T47D (cell line): ENCODE measurements around the gene PCYT1A.
"Not testable (repeated sequence)": the region's sequence is repeated elsewhere in the genome, so short reads cannot be mapped to it uniquely, and the experiment has no call there.

Experiments used
- DNase-seq, 2 experiments: peaks; one replicate each; pipeline versions ENCODE4 v3.0.0 to v3.0.0-alpha.2; 2011 to 2012; ENCODE audit warnings: low read depth in 1 of 2, low spot score in 1 of 2
- JUND ChIP-seq: IDR thresholded peaks from 2 replicates; pipeline ENCODE4 v1.6.1; 2012; ENCODE audit warnings: low read depth
- in situ Hi-C: cut with HindIII; loops from 2 replicates; pipeline ENCODE4 v1.10.0; 2016; ENCODE audit warnings: low sequenced_read_pairs, low pct_unique_long_range_greater_than_20kb

Gene PCYT1A

GRCh38 chr3:196315821-196316220, 28.3 kb upstream of the PCYT1A start:
- in situ Hi-C loops = no loop called here
- DNase-seq = no peak
- TF ChIP-seq JUND = no peak

DNA sequence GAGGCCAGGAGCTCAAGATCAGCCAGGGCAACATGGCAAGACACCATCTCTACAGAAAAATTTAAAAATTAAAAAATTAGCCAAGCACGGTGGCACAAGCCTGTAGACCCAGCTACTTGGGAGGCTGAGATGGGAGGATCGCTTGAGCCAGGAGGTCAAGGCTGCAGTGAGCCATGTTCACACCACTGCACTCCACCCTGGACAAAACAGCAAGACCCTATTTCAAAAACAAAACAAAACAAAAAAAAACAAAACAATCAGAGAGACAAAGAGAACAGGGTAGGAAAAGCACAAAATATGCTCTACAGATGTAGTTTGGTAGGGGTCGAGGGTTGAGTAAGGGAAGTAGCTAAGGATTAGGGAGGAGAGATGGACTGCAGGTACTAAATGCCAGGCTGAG, 27.1 kb upstream of the PCYT1A start:
- TF ChIP-seq JUND = no peak
- no peak for DNase-seq
- in situ Hi-C loops = no loop called here

DNA sequence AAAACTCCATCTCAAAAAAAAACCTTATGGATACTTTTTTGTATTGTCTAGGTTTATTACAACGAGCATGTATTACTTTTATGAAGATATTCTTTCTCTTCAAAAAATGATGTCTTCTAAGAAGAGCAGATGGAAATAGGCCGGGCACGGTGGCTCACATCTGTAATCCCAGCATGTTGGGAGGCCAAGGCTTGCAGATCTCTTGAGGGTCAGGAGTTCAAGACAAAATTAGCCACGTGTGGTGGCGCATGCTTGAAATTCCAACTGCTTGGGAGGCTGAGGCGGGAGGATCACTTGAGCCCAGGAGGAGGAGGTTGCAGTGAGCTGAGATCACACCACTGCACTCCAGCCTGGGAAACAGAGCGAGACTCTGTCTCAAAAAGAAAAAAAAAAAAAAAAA, 26.6 kb upstream of the PCYT1A start:
- in situ Hi-C loops, DNase-seq: not testable (repeated sequence)

- in situ Hi-C loops, DNase-seq: not testable (repeated sequence)
Measured at GRCh38 chr3:196302960-196303359, 15.4 kb upstream of the PCYT1A start.

DNA sequence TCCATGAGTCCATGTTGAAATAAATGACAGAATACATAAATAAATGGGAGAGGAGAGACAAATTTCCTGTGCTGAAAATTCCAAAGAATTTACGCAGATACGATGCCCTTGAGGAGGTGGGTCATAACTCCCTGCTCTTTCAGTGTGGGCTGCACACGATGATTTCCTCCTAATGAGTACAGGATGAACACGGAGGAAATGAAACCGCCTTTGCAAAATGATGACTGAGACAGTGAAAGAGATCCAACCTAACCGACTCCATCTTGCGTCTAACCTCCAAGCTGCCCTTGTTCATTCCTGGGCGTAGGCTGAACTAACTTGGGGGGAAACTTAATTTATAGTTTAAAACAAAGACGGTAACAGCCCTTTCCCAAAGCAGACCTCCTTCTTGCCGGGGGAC, 15.0 kb upstream of the PCYT1A start:
- DNase-seq, in situ Hi-C loops: not testable (repeated sequence)

DNA sequence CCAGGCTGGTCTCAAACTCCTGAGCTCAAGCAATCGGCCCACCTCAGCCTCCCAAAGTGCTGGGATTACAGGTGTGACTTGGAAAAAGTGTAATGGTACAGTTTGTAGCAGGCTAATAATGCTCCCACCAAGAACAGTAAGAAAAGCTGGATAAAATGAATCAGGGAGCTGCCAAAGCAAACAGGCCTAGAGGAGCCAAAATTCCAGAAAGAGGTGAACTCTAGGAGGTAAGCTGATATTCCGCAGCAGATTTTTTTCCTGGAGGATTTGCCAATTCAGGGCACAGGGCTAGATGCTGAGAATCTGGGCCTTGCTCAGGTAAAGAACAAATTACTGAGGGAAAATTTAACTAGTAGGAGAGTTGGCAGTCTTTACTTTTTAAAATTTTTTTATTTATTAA, 11.0 kb upstream of the PCYT1A start:
- TF ChIP-seq JUND = no peak
- in situ Hi-C loops = no loop called here
- no peak for DNase-seq

DNA sequence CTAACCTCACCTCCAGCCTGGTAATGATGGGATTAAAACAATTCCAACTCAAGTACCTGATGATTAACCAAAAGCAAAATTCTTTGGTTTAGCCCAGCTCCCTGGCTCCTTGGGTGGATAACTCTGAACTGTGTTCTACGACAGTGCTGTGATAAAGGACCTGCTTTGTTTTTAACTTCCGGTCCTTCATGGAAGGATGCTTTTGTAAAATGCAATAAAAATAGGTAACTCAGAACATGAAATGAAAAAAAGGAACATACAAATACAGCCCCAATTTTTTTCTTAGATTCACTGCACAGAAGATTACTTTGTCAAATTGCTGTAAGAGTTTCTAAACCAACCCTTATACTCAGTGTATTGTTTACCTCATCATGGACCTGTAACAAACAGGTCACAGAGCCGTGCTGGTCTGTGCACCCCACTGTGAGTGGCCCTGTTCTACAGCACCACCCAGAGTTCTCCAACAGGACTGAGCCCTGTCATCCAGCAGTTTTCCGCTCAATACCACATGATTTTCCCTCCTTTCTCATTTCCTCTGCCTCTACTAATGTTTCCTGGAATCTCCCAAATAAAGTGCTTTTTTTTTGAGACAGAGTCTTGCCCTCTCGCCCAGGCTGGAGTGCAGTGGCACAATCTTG, 4.9 kb upstream of the PCYT1A start:
- DNase-seq = no peak

DNA sequence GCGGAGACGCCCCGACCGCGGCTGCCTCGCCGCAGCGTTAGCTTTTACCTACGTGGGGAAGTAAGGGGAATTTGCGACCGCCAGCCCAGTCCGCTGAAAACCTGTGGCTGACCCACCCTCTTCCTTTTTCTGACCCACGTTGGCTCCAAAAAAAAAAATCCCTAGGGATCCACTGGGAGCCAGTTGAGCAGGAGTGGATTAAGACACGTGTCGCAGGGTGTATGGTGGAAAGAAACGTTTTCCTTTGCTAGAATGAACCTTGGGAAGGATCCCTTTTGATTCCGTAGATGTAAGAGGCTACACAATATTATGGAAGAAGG, 575 bp upstream of the PCYT1A start:
- no peak for TF ChIP-seq JUND
- in situ Hi-C loops = no loop called here
- peak; percentile 71 to 76 for DNase-seq

More for the DNA sequence above, 4.9 kb upstream of the PCYT1A start:
- in situ Hi-C loops = no loop called here
- no peak for TF ChIP-seq JUND

DNA sequence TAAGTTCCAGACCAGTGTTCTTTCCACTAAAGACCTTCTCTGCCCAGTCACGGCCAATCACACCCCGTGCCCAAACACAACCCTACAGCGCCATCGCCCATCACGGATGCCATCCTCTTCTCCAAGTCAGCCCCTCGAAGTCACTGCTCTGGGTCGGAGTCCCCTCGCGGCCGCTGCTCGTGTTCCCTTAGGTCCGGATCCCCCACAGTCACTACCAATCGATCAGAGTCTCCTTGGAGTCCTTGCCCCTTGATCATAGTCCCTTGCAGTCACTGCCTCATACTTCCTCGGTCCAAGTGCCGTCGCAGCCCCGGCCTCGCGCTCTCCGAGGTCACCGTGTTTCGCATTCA, 461 bp downstream of the PCYT1A start:
- no peak for TF ChIP-seq JUND
- DNase-seq = peak in 1 of 2 experiments; percentile 58
- in situ Hi-C loops = no loop called here

- no peak for TF ChIP-seq JUND
- in situ Hi-C loops = no loop called here
- DNase-seq = no peak
Measured at GRCh38 chr3:196284396-196284795, 3.1 kb downstream of the PCYT1A start.

DNA sequence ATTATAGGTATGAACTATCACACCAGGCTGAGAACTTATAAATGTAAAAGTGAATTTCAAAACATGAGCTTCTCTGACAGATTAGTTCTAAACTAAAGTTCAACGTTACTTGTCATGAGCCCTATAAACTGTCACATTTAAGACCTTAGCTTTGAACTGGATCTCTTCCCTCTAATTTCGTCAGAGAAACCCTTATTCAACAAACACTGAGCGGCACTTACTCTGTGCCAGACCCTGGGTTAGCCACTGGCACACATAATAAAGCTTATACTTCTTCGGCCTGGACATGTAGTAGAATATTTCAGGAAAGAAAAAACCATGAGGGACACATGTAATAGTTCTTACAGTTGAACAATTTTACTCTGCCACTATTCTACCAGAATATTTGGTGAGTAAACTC, 5.6 kb downstream of the PCYT1A start:
- no peak for DNase-seq
- TF ChIP-seq JUND = no peak
- in situ Hi-C loops = no loop called here

DNA sequence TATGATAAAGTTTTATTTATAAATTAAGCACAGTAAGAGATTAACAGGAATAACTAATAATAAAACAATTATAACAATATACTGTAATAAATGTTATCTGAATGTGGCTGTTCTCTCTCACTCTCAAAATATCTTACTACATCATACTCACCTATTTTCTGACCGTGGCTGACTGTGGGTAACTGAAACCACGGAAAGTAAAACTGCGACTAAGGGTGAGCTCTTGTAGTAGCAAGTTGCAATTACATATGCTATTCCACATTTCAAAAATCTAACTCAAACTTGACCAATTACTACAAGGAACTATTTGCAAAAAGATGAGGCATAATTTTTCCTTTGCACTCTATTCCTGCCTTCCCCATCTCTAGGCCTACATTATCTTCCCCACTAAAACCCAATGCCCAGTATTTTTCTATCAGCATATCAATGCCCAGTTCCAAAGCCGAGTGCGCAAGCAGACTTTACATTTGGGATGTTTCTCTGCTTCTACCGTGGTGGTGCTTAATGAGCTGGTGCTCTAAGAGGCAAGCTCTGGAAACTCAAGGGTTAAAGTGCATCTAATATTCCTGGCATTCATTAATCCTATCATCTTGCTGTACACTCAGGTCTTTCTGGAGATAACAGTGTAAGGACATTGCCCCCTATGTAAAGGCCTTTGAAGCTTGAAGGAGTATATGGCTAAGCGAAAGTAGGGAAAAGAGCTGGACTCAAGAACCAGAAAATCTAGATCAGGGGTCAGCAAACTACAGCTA, 6.7 kb downstream of the PCYT1A start:
- DNase-seq = no peak

GRCh38 chr3:196275126-196275525, 12.4 kb downstream of the PCYT1A start:
- DNase-seq = no peak
- TF ChIP-seq JUND = no peak
- in situ Hi-C loops = no loop called here

More for the DNA sequence above, 6.7 kb downstream of the PCYT1A start:
- TF ChIP-seq JUND = no peak
- in situ Hi-C loops = no loop called here

- in situ Hi-C loops = no loop called here
- DNase-seq = no peak
- TF ChIP-seq JUND = no peak
Measured at GRCh38 chr3:196274585-196274984, 12.9 kb downstream of the PCYT1A start.
